HG03135 (cell line): ENCODE measurements around the gene CCDC157.
A peak's percentile ranks its signal among the peaks of the same experiment; 100 is the strongest.

Experiments used
- ATAC-seq: cut with Tn5 transposase; IDR thresholded peaks from one replicate; pipeline ENCODE4 v1.9.1; 2021; ENCODE audit warnings: mild to moderate bottlenecking, moderate library complexity; ENCODE audit not compliant: unreplicated experiment

CCDC157 gene

DNA sequence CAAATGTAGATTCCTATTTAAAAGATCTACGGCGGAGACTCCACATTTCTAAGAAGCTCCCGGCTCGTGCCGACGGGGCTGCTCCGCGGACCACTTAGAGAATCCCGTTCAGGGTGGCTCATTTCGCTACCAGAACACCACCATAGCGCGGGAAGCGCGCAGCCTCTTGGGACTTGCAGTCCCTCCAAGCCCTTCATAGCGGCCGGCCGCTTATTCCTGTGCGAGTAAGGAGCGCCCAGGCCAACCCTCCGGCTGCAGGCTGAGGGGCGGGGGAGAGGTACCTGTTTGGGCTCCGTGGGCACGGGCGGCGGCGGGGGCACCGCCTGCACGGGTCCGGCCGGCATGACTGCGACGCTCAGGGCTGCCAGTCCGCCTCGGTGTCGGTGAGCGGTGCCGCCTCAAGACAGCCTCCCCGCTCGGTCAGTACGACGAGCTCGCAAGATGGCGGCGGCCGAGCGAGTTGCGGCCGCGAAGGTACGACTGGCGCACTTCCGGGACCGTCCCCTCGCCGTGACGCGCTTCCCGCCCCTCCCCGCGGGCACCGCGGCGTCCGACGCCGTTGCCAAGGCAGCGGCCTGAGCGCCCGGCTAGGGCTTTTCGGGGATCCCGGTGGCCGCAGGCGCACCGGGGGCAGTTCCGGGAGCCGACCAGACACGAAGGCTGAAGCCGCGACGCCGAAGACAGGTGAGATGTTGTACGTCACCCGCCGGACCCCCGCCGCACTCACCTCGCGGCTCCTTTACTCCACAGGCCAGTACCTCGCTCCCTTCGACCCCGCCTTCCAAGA is at the start of gene CCDC157, which contains the start of gene SF3A1:
Gene CCDC157 (plus strand): TSS at position 559 of the 787 bp plus-strand sequence. CDS start 8,994 bp downstream, outside the sequence.
Gene SF3A1 (minus strand): TSS at position 446 of the 787 bp plus-strand sequence. CDS start 102 bp downstream, at position 344.
- ATAC-seq, result peak; percentile 89

DNA sequence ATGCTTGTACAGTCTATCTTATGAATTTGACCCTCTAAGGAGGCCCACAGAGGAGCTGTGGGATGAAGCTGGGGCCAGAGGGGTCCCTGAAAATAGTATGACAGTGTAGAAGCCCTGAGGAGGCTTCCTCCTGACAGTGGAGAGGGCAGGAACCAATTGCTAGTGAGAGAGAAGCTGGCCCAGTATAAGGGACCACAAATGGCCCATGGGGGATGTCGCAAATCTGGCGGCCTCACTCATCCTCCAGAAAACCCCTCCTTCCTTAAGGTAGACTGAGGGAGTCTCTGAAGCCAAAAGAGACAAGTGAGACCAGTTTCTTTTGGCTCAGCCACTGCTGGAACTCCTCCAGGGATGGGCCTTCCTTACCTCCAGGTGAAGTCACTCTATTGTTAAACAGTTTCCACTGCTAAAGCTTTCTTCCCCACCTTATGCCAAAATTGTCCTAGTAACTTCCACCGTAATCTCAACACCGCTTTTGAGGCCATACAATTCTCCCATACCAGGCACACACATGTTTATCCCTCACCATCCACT is 49.7 kb upstream of the CCDC157 start:
- no peak for ATAC-seq

GRCh38 chr22:30308093-30308492 is 48.7 kb upstream of the CCDC157 start:
- no peak for ATAC-seq

DNA sequence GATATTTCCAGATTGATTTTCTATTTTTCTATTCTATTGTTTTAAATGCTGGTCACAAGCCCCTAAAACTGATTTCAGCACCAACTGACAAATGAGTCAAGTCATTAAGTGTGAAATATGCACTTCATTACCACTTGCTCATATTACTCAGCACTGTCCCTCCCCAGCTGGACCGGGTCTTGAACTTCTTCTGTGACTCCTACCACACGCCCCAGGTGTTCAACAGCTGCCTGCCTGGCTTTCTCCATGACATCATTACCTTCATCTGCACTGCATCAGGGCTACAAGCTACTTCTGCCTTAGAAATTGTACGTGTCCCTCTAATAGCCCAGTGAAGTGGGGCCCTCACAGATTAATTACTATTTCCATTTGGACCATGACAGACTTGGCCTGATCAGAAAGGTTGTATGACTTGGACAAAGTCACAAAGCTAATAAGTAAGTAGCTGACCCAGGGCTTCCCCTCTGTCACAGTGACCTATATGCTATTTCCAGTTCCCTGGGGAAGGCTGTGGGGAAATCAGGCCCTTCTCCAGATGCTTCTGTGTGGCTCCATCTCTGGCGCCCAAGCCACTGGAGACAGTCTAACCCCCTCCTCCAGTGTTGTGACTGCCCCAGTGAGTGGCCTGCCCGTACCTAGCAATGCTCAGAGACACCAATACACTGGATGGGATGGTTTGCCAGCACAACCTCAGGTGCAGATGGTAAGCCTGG is 48.1 kb upstream of the CCDC157 start:
- ATAC-seq, result no peak

- no peak for ATAC-seq
Observed at GRCh38 chr22:30309951-30310741, 46.7 kb upstream of the CCDC157 start.

DNA sequence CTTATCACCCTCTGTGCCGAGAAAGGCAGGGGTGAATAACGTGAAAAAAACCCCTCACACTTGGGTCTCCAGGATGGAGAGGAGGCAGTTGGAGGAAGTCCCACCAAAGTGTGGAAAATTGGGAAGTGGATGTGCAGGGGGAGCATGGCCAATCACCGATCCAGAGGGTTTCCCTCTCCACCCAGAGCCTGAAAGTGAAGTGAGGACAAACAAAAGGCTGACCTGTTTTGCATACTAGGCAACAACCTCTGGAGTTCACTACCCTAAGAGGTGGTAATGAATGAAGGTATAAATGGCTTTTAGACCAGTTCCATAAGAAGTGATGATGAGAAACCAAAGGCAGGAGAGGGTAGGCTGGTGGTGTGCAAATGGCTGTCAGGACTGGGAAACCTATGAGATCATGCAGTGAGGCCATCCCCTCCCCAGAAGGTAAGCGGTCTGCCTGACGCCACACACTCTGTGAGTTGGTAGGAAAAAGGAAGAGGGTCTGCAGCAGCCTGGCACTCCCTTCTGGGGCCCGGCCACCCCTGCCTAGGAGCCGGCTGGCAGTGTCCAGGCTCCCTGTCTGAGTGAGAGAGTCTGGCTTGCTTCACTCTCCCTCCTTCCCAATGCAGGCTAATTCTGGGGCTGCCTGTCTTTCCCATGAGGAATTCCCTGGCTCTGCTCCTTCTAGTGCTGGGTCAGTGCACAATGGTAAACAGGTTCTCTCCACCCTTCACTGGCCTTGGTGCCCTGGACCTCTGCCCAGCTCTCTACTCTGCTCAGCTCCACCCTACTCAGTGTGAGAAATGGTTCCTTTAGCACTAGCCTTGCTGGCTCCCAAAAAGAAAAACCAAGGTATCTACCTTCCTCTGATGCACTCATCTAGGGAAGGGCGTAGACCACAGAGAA is 45.7 kb upstream of the CCDC157 start:
- ATAC-seq, result no peak

- no peak for ATAC-seq
Observed at GRCh38 chr22:30312053-30312452, 44.8 kb upstream of the CCDC157 start.

GRCh38 chr22:30313527-30314363 is 43.1 kb upstream of the CCDC157 start:
- ATAC-seq, result no peak

- no peak for ATAC-seq
Observed at GRCh38 chr22:30314915-30315314, 41.9 kb upstream of the CCDC157 start.

- ATAC-seq, result no peak
Observed at GRCh38 chr22:30315962-30316576, 40.7 kb upstream of the CCDC157 start.

DNA sequence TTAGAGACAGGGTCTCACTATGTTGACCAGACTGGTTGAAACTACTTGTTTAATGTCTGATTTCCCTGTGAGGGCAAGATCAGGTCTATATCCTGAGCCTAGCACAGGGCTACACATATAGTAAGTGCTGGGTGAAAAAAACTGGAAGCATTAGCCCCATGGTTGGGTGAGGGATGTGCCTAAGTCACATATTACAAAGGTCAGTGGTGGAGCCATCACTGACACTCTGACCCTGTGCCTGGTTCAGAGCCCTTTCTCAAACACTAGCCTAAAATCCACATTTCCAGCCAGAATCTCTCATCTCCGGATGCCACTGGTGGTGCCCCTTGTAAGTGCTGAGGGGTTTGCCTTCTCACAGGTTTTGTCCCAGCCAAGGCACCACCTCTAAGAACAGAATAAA is 39.0 kb upstream of the CCDC157 start:
- ATAC-seq, result no peak

DNA sequence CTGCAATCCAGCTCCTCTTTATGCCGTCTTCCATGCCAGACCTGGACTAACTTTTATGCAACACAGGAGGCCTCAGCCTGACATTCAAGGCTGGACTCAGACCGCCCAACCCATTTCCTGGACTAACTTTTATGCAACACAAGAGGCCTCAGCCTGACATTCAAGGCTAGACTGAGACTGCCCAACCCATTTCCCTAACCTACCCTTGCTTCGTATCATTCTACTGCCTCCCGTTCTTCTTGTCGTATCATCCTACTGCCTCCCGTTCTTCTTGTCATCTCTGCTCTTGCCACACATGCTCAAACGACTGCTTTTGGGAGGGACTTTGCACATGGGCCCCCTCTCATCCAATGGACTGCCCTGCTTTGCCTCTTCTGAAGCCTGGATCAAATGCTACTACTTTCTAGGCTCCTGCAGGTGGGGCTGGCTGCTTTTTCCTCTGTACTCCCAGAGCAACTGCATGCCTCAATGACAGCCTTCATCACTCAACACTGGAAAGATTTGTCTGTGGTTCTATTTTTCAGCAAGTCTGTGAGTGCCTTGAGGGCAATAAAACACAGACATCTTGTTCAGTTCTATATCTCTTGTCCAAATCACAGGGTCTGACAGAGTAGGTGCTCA is 37.9 kb upstream of the CCDC157 start:
- no peak for ATAC-seq

DNA sequence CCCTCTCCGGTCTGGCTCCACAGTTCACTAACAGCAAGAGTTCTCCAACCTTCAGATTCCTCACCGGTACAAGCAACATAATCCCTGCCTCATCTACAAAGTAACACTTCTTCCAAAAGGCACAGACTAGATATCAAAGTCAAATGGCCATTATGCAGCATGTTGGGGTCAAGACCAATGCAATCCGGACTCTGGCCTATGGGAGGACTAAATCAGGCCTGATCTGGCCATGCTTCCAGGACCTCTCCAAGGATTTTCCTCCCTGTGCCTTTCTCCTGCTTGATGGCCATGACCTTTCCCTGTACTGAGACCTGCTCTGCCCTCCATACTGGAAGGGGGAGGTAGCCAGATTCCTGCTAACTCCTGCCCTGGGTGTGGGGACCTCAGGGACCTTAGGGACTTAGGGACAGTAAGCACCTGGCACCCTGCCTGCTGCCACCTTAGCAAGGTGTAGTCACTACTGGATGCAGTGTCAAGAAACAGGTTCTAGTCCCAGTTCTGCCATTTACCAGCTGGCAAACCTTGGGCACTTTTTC is 36.7 kb upstream of the CCDC157 start:
- ATAC-seq, result no peak

DNA sequence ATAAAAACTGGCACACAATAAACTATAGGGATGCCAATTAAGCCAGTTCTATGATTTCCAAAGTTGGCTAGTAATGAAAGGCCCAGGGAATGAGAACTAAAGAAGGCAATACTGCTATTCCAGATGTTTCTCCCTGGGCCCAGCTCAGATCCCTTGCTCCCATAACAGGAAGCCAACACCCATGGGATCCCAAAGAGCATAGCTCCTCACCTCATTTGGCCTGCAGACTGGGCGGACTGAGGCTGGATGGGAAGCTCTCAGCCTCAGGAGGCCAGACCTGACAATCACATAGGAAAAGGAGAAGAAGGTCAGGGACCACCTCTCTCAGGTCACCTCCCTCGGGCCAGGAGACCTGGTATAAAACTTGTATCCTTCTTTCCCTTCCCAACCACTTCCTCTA is 35.3 kb upstream of the CCDC157 start:
- no peak for ATAC-seq

DNA sequence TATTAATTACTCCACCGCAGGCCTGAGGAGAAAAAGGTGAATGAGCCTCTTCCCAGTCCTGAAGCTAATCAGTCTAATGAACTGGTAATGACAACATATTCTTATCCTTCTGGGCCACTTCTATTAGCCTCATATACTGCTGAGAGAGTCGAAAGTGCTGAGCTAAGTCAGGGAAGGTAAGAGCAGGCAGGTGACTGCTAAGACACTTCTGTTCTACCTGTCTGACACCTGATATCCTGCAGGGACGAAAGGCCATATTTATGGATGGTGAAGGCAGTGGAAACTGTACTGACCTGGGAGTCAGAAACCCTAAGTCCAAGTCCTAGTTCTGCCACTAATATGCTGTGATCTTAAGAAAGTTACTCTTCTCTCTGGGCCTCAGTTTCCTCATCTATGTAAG is 33.6 kb upstream of the CCDC157 start:
- no peak for ATAC-seq

DNA sequence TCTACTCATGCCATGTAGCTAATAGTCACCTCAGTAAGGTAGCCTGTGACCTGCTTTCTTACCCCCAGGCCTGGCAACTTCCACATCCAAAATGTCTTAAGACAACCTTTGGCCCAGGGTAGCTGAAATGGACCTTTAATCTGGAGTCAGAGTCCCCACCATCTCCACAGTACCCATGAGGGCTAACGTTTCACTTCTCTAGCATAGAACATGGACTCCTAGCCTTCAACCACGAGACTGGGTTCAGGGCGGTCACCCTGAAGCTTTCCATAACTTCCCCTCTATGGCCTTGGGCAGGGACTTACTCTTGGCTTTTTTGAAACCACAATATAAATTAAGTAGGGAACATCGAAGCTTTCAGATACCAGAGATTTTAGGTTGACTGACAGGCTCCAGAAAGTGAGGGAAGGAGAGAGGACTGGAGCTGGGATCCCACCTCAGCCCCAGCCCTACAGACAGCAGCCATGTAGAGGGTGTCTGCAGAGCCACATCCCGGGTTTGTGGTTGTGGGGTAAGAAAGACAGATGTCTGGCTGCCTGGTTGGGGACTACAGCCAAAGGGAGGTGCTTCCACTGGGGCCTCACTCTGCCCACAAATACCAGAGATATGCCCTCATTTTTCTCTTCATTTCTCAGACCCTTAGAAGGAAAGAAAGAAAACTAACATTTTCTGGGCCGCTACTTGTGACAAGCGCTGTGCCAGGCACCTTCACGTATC is 32.6 kb upstream of the CCDC157 start:
- no peak for ATAC-seq

DNA sequence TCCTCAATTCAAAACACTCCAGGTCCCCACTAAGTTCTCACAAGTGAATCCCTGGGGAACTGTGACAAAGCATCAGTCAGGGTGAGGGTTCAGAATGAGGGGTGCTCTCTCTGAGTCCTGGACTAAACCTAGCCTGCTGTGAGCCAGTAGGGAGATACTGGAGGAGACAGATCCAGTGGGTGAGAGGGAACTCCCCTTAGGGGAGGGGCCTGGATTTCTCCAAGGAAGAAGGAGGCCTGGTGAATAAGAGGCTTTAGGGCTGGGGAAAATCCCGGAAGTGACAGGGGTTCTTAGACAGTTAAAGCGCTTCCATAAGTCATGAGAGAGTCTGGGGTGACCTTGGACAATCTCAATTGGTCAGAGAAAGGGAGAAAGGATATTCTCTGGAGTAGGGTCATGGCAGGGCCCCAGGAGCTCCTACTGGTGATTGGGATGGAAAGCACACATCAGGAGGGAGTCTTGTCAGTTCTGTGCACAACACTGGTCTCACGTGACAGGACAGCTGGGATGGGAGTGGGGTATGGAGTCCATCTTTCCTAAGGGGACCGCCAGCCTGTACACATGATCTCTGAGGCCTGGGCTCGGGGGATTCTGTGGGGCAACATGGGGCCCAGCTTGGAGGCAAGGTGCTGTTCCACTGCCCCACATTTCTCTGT is 31.6 kb upstream of the CCDC157 start:
- no peak for ATAC-seq
